ENCODE results near the gene MEF2C.

- TF ChIP-seq CTCF (IDR thresholded peaks at IDR 0.05) (no peak), POLR2A (IDR thresholded peaks at IDR 0.05) (no peak)
Measured at GRCh38 chr5:88700121-88700520, 182.9 kb downstream of the MEF2C start.
